Natural killer cell (primary cell): Measurements from ENCODE around the gene PTH2R. TPM values are rescaled to one million over a fixed set of nuclear protein-coding genes. Genes with fewer than 3 reads are reported as not detected.
"Not testable (repeated sequence)": the region's sequence is repeated elsewhere in the genome, so short reads cannot be mapped to it uniquely, and the experiment has no call there.

Source experiments
- ATAC-seq, 3 donors: fragments of 150-1000 bp in 2 of 3; fragments of 200-7000 bp in 1 of 3; cut with Tn5 transposase; 1 replicate in 1 of 3; 2 replicates in 2 of 3; pipeline ENCODE4 v1.10.0; 2021; ENCODE audit warnings: mild to moderate bottlenecking in 2 of 3, moderate library complexity in 2 of 3
- DNase-seq, 2 donors: peaks; one replicate each; pipeline versions ENCODE4 v3.0.0 to v3.0.0-alpha.2; 2013 to 2021; ENCODE audit warnings: mixed read lengths in 1 of 2
- H3K27ac ChIP-seq: one replicate; pipeline ENCODE4 v1.5.1; 2013; ENCODE audit warnings: mild to moderate bottlenecking, low read length
- H3K27me3 ChIP-seq: one replicate; pipeline ENCODE4 v1.6.1; 2013; ENCODE audit warnings: low read length; ENCODE audit not compliant: control insufficient read depth, insufficient read depth
- H3K36me3 ChIP-seq: one replicate; pipeline ENCODE4 v1.6.1; 2013; ENCODE audit warnings: low read length; ENCODE audit not compliant: control insufficient read depth, insufficient read depth
- H3K4me1 ChIP-seq: one replicate; pipeline ENCODE4 v1.6.1; 2013; ENCODE audit warnings: low read length; ENCODE audit not compliant: control insufficient read depth, insufficient read depth
- H3K4me3 ChIP-seq: one replicate; pipeline ENCODE4 v1.5.1; 2013; ENCODE audit warnings: low read length
- H3K9me3 ChIP-seq: one replicate; pipeline ENCODE4 v1.6.1; 2013; ENCODE audit warnings: low read length; ENCODE audit not compliant: control insufficient read depth, insufficient read depth
- H3K27ac Mint-ChIP-seq, 2 donors: one replicate each; pipeline ENCODE4 v1.8.0; 2022; ENCODE audit warnings: mild to moderate bottlenecking in 2 of 2, mixed read lengths in 2 of 2, moderate library complexity in 1 of 2
- H3K27me3 Mint-ChIP-seq, 2 donors: one replicate each; pipeline ENCODE4 v1.8.0; 2022; ENCODE audit warnings: low read depth in 2 of 2, mixed read lengths in 2 of 2
- H3K36me3 Mint-ChIP-seq: one replicate; pipeline ENCODE4 v1.8.0; 2022; ENCODE audit warnings: mixed read lengths
- H3K4me1 Mint-ChIP-seq, 2 donors: one replicate each; pipeline ENCODE4 v1.8.0; 2022; ENCODE audit warnings: mixed read lengths in 2 of 2
- H3K4me3 Mint-ChIP-seq: one replicate; pipeline ENCODE4 v1.8.0; 2022; ENCODE audit warnings: mild to moderate bottlenecking, moderate library complexity, mixed read lengths
- H3K9me3 Mint-ChIP-seq, 2 donors: one replicate each; pipeline ENCODE4 v1.8.0; 2022; ENCODE audit warnings: mixed read lengths in 2 of 2
- WGBS: methylation state at CpG from one replicate; pipeline ENCODE4 v1.1.7; 2013; ENCODE audit warnings: missing lambda C conversion rate; ENCODE audit not compliant: insufficient coverage; 5-methylcytosine and 5-hydroxymethylcytosine counted together
- intact Hi-C: fragments of 100-400 bp; cut with micrococcal nuclease; formaldehyde crosslinking; loops from one replicate; pipeline ENCODE4 v1.14.2; 2022
- total RNA-seq, 4 donors: library from RNA; stranded (reverse); fragments of 120-200 nt in 1 of 4; gene quantifications; one replicate each; pipeline versions ENCODE4 v1.2.3 to v1.2.4, GENCODE V29; 2013 to 2022
- TF ChIP-seq, protein P1 (sequence below): fragments of 200-600 bp; IDR thresholded peaks from one replicate; pipeline ENCODE4 v1.8.0; 2022; ENCODE audit warnings: antibody characterized with exemption

PTH2R gene
- total RNA-seq, 3 donors from 2014 or later (not counting 1 experiment from before 2014, with no cell fraction given) = 0.50 to 0.65 (median 0.61) TPM

DNA sequence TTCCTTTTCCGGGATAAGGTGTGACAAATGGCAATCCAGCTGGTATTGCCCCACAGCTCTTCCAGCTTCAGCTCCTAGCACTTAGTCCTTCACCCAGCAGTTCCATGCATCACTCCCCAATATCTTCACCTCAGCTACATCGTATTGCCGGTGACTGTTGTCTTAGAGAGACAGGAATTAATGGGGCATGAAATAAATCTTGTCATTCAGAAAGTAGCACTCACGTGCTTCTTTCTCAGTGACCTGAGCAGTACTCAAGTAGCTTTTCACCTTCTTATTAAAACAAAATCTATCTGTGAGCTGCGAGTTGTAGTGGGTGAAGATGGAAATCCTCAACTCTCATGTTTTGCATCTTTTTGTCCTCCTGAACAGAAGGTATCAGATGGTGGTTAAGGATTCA, 72.8 kb downstream of the PTH2R start:
- H3K27me3 ChIP-seq = no peaks in the 10 kb centered on the region
- no peaks in the 10 kb centered on the region for H3K4me1 Mint-ChIP-seq
- no peak overlapping the region for H3K4me3 Mint-ChIP-seq
- H3K9me3 Mint-ChIP-seq = peaks cover 5 to 8% of the 10 kb centered on the region in 2 donors
- H3K9me3 ChIP-seq = no peaks in the 10 kb centered on the region
- H3K27me3 Mint-ChIP-seq = no peaks in the 10 kb centered on the region
- H3K36me3 ChIP-seq = no peaks in the 10 kb centered on the region
- ATAC-seq (no peak), DNase-seq (no peak)
- no peak overlapping the region for H3K27ac ChIP-seq
- intact Hi-C loops = no loop called here
- TF ChIP-seq, protein P1, sequence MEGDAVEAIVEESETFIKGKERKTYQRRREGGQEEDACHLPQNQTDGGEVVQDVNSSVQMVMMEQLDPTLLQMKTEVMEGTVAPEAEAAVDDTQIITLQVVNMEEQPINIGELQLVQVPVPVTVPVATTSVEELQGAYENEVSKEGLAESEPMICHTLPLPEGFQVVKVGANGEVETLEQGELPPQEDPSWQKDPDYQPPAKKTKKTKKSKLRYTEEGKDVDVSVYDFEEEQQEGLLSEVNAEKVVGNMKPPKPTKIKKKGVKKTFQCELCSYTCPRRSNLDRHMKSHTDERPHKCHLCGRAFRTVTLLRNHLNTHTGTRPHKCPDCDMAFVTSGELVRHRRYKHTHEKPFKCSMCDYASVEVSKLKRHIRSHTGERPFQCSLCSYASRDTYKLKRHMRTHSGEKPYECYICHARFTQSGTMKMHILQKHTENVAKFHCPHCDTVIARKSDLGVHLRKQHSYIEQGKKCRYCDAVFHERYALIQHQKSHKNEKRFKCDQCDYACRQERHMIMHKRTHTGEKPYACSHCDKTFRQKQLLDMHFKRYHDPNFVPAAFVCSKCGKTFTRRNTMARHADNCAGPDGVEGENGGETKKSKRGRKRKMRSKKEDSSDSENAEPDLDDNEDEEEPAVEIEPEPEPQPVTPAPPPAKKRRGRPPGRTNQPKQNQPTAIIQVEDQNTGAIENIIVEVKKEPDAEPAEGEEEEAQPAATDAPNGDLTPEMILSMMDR = no peak
- no peaks in the 10 kb centered on the region for H3K4me1 ChIP-seq
- no peak overlapping the region for H3K27ac Mint-ChIP-seq
- 90% methylated on average over 3 of the region's 5 CpGs for WGBS
- H3K4me3 ChIP-seq = no peak overlapping the region
- H3K36me3 Mint-ChIP-seq = no peaks in the 10 kb centered on the region

DNA sequence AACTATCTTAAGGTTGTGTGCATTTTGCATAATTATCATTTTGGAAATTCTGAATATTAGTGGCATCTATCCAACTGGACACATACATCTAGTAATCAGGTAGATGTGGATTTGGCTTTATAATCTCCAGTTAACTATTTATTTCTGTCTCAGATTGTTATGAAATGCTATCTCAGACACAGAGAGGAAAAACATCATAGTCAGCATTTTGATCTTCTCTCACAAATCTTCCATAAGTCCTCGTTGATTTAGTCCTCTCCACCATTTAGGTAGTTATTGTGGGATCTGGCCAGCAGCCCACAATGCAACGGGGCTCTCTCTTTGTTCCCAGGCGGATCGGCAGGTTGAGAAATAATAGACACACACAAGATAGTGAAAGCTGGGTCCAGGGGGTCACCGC, 75.4 kb downstream of the PTH2R start:
- DNase-seq, H3K9me3 ChIP-seq, intact Hi-C loops, H3K4me1 ChIP-seq, H3K27ac ChIP-seq, H3K27ac Mint-ChIP-seq, H3K36me3 ChIP-seq, H3K27me3 Mint-ChIP-seq, H3K36me3 Mint-ChIP-seq, ATAC-seq, H3K4me3 ChIP-seq, H3K27me3 ChIP-seq, H3K4me1 Mint-ChIP-seq, H3K4me3 Mint-ChIP-seq, H3K9me3 Mint-ChIP-seq: not testable (repeated sequence)
- 80% methylated on average over 1 of the region's 5 CpGs for WGBS

DNA sequence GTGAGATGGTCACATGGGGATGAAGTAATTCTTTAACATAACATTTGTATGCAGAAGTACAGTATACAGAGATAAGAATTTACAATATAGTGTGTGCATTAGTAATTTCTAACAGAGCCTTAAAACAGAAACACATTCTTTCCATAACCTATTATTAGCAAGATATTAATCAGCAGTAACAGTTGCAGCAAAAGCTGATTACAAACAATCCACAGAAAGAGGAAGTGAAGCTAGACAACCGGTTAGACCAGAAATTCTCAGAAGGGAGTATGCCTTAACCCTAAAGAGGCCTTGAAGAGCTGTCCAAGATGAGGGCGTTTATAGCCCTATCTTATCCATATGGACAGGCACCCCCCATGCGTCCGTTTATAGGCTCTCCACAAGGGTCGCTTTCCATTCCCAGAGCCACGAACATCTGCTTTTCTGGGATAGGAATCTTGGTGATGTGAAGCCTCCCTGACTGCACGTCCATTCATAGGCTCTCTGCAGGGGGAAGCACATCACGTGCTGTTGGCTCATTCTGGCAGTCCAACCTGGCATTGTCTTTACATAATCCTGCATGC, 75.9 kb downstream of the PTH2R start:
- DNase-seq, H3K9me3 Mint-ChIP-seq, H3K27me3 ChIP-seq, H3K4me3 ChIP-seq, intact Hi-C loops, H3K36me3 Mint-ChIP-seq, H3K27me3 Mint-ChIP-seq, H3K4me1 Mint-ChIP-seq, H3K9me3 ChIP-seq, H3K4me3 Mint-ChIP-seq, H3K27ac ChIP-seq, H3K4me1 ChIP-seq, H3K36me3 ChIP-seq, H3K27ac Mint-ChIP-seq, ATAC-seq: not testable (repeated sequence)
- 74% methylated on average over 6 of the region's 8 CpGs for WGBS

DNA sequence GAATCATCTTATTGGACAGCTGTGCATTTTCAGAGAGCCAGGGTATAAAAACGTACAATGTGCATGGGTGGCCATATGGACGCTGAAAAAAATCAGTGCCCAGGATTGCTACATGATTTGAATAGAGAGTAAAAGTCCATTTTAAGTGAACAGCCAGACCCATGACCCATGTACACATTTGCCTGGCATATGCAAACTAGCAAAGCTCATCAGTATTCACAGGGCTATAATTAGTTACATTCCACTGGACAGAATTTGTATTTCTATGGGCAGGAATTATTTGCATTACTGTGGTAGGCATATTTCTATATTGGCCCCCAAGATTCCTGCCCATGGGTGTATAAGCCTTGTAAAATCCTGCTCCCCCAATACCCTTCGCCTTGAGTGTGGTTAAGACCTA, 78.8 kb downstream of the PTH2R start:
- WGBS = 93% methylated on average over 2 of the region's 3 CpGs
- intact Hi-C loops = no loop called here
- no peak for ATAC-seq

More for the DNA sequence above, 78.8 kb downstream of the PTH2R start:
- no peaks in the 10 kb centered on the region for H3K27me3 Mint-ChIP-seq
- TF ChIP-seq, protein P1 = no peak
- no peaks in the 10 kb centered on the region for H3K4me1 Mint-ChIP-seq
- H3K27ac ChIP-seq = no peak overlapping the region
- no peaks in the 10 kb centered on the region for H3K36me3 Mint-ChIP-seq
- no peak overlapping the region for H3K4me3 ChIP-seq
- no peaks in the 10 kb centered on the region for H3K27me3 ChIP-seq
- H3K9me3 ChIP-seq = peaks cover 4% of the 10 kb centered on the region
- no peak for DNase-seq
- peaks cover 5 to 7% of the 10 kb centered on the region in 2 donors for H3K9me3 Mint-ChIP-seq
- no peaks in the 10 kb centered on the region for H3K36me3 ChIP-seq
- no peaks in the 10 kb centered on the region for H3K4me1 ChIP-seq
- no peak overlapping the region for H3K27ac Mint-ChIP-seq
- no peak overlapping the region for H3K4me3 Mint-ChIP-seq
